Adrenal gland (tissue), 5 donors: ENCODE data around the gene CADM1.

Source experiments
- POLR2A ChIP-seq, 2 donors: fragments of 450-650 bp; IDR thresholded peaks; one replicate each; pipeline ENCODE4 v1.6.1; 2017; ENCODE audit warnings: antibody characterized with exemption in 2 of 2, mild to moderate bottlenecking in 2 of 2, moderate library complexity in 1 of 2
- TF ChIP-seq, protein P1 (sequence below), 6 experiments: fragments of 450-650 bp in 4 of 6; fragments of 200-600 bp in 2 of 6; sonication (generic) in 1 of 6; IDR thresholded peaks; 1 replicate in 5 of 6; 2 replicates in 1 of 6; pipeline versions ENCODE4 v1.5.1 to v1.8.0; 2016 to 2021; ENCODE audit warnings: antibody characterized with exemption in 6 of 6, mild to moderate bottlenecking in 2 of 6, moderate library complexity in 1 of 6
- donor health status: DM: no; HTN: no; CAD: no.

GRCh38 chr11:115202074-115202473 is 302.1 kb downstream of the CADM1 start:
- TF ChIP-seq, protein P1, sequence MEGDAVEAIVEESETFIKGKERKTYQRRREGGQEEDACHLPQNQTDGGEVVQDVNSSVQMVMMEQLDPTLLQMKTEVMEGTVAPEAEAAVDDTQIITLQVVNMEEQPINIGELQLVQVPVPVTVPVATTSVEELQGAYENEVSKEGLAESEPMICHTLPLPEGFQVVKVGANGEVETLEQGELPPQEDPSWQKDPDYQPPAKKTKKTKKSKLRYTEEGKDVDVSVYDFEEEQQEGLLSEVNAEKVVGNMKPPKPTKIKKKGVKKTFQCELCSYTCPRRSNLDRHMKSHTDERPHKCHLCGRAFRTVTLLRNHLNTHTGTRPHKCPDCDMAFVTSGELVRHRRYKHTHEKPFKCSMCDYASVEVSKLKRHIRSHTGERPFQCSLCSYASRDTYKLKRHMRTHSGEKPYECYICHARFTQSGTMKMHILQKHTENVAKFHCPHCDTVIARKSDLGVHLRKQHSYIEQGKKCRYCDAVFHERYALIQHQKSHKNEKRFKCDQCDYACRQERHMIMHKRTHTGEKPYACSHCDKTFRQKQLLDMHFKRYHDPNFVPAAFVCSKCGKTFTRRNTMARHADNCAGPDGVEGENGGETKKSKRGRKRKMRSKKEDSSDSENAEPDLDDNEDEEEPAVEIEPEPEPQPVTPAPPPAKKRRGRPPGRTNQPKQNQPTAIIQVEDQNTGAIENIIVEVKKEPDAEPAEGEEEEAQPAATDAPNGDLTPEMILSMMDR (IDR thresholded peaks at IDR 0.05), result no peak
- no peak for TF ChIP-seq POLR2A (IDR thresholded peaks at IDR 0.05)
